Measurements from ENCODE around the gene KCTD1.

DNA sequence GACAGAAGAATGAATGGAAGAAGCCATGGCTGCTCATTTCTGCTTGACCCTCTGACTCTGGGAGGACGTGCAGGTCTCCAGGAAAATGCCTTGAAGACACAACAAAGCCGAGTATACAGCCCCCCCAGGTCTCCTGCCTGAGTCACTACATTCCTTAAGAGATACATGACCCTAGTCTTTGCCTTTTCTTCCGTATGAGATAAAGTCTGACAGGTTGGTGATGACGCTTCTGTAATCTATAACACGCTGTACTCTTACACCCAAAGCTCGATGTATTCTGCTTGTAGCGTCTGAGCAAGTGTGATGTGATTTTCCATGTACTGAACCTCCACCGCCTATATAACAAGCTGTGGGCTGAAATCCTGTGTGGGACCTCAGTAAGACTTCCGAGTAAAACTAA lies 77.3 kb downstream of the KCTD1 start:
- TF ChIP-seq, protein P1, sequence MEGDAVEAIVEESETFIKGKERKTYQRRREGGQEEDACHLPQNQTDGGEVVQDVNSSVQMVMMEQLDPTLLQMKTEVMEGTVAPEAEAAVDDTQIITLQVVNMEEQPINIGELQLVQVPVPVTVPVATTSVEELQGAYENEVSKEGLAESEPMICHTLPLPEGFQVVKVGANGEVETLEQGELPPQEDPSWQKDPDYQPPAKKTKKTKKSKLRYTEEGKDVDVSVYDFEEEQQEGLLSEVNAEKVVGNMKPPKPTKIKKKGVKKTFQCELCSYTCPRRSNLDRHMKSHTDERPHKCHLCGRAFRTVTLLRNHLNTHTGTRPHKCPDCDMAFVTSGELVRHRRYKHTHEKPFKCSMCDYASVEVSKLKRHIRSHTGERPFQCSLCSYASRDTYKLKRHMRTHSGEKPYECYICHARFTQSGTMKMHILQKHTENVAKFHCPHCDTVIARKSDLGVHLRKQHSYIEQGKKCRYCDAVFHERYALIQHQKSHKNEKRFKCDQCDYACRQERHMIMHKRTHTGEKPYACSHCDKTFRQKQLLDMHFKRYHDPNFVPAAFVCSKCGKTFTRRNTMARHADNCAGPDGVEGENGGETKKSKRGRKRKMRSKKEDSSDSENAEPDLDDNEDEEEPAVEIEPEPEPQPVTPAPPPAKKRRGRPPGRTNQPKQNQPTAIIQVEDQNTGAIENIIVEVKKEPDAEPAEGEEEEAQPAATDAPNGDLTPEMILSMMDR (IDR thresholded peaks at IDR 0.05) = no peak
- TF ChIP-seq EZH2 (IDR thresholded peaks at IDR 0.05; ENCODE audit: borderline replicate concordance, insufficient read depth, low read depth, low read length, poor library complexity, severe bottlenecking) = no peak

Data from B cell (primary cell).